ENCODE measurements around the gene LTBP4. TPM values are rescaled to one million over a fixed set of nuclear protein-coding genes. Genes with fewer than 3 reads are reported as not detected.

Gene LTBP4
- total RNA-seq, 1 donor from 2014 or later: 46.9 TPM

- Mint-ChIP-seq H3K36me3 (ENCODE audit: low read depth, unreplicated experiment) (peaks cover 14% of the 10 kb centered on the region), H3K9me3 (ENCODE audit: unreplicated experiment) (no peaks in the 10 kb centered on the region), H3K4me3 (ENCODE audit: unreplicated experiment) (no peak overlapping the region), H3K27me3 (ENCODE audit: low read depth, unreplicated experiment) (no peaks in the 10 kb centered on the region), H3K27ac (ENCODE audit: unreplicated experiment) (no peak overlapping the region), H3K4me1 (ENCODE audit: low read depth, unreplicated experiment) (peaks cover 6% of the 10 kb centered on the region)
- Histone ChIP-seq H3K79me2 (ENCODE audit: insufficient read depth, low read length) (peaks cover 3% of the 10 kb centered on the region), H3K27ac (ENCODE audit: low read depth, low read length) (peak overlapping the region; percentile 34), H4K20me1 (ENCODE audit: insufficient read depth, low read length) (no peaks in the 10 kb centered on the region), H3K4me2 (ENCODE audit: low read length) (no peak overlapping the region), H3K27me3 (ENCODE audit: insufficient read depth, low read length) (no peaks in the 10 kb centered on the region), H3K4me1 (ENCODE audit: insufficient read depth, low read length) (peaks cover 27% of the 10 kb centered on the region), H3K9ac (ENCODE audit: low read length) (no peak overlapping the region), H3K9me3 (ENCODE audit: insufficient read depth, low read depth, low read length) (no peaks in the 10 kb centered on the region), H3K4me3 (ENCODE audit: insufficient read depth, low read depth, low read length) (no peak overlapping the region), H3K36me3 (ENCODE audit: insufficient read depth, low read length) (peaks cover 21% of the 10 kb centered on the region), H2AFZ (ENCODE audit: low read depth, low read length) (no peak overlapping the region)
- TF ChIP-seq CTCF (IDR thresholded peaks at IDR 0.05; ENCODE audit: insufficient read depth, low read depth, low read length) (no peak), EZH2 (IDR thresholded peaks at IDR 0.05; ENCODE audit: insufficient read depth, low read length) (no peak)
- DNase-seq (ENCODE audit: low read depth): no peak
- no peak for FAIRE-seq
Observed at GRCh38 chr19:40619333-40620160, 18.4 kb downstream of the LTBP4 start.

GRCh38 chr19:40620161-40620485, 19.0 kb downstream of the LTBP4 start:
- Histone ChIP-seq H4K20me1 (ENCODE audit: insufficient read depth, low read length) (no peaks in the 10 kb centered on the region), H3K4me1 (ENCODE audit: insufficient read depth, low read length) (peaks cover 23% of the 10 kb centered on the region), H3K9ac (ENCODE audit: low read length) (no peak overlapping the region), H3K79me2 (ENCODE audit: insufficient read depth, low read length) (peaks cover 3% of the 10 kb centered on the region), H3K4me2 (ENCODE audit: low read length) (no peak overlapping the region), H3K36me3 (ENCODE audit: insufficient read depth, low read length) (peaks cover 21% of the 10 kb centered on the region), H3K27ac (ENCODE audit: low read depth, low read length) (peak overlapping the region; percentile 34), H3K27me3 (ENCODE audit: insufficient read depth, low read length) (no peaks in the 10 kb centered on the region), H3K4me3 (ENCODE audit: insufficient read depth, low read depth, low read length) (no peak overlapping the region), H2AFZ (ENCODE audit: low read depth, low read length) (no peak overlapping the region), H3K9me3 (ENCODE audit: insufficient read depth, low read depth, low read length) (no peaks in the 10 kb centered on the region)
- FAIRE-seq (no peak), DNase-seq (ENCODE audit: low read depth) (peak; percentile 43)
- Mint-ChIP-seq H3K36me3 (ENCODE audit: low read depth, unreplicated experiment) (peaks cover 16% of the 10 kb centered on the region), H3K27me3 (ENCODE audit: low read depth, unreplicated experiment) (no peaks in the 10 kb centered on the region), H3K4me1 (ENCODE audit: low read depth, unreplicated experiment) (peaks cover 6% of the 10 kb centered on the region), H3K9me3 (ENCODE audit: unreplicated experiment) (no peaks in the 10 kb centered on the region), H3K27ac (ENCODE audit: unreplicated experiment) (no peak overlapping the region), H3K4me3 (ENCODE audit: unreplicated experiment) (no peak overlapping the region)
- no peak for TF ChIP-seq EZH2 (IDR thresholded peaks at IDR 0.05; ENCODE audit: insufficient read depth, low read length)
- no peak for TF ChIP-seq CTCF (IDR thresholded peaks at IDR 0.05; ENCODE audit: insufficient read depth, low read depth, low read length)

GRCh38 chr19:40621283-40621682, 20.1 kb downstream of the LTBP4 start:
- Histone ChIP-seq H3K4me2 (ENCODE audit: low read length) (no peak overlapping the region), H3K9me3 (ENCODE audit: insufficient read depth, low read depth, low read length) (no peaks in the 10 kb centered on the region), H3K36me3 (ENCODE audit: insufficient read depth, low read length) (peaks cover 24% of the 10 kb centered on the region), H3K79me2 (ENCODE audit: insufficient read depth, low read length) (no peaks in the 10 kb centered on the region), H3K9ac (ENCODE audit: low read length) (no peak overlapping the region), H3K4me3 (ENCODE audit: insufficient read depth, low read depth, low read length) (no peak overlapping the region), H3K27me3 (ENCODE audit: insufficient read depth, low read length) (no peaks in the 10 kb centered on the region), H4K20me1 (ENCODE audit: insufficient read depth, low read length) (no peaks in the 10 kb centered on the region), H2AFZ (ENCODE audit: low read depth, low read length) (no peak overlapping the region), H3K27ac (ENCODE audit: low read depth, low read length) (no peak overlapping the region), H3K4me1 (ENCODE audit: insufficient read depth, low read length) (peaks cover 23% of the 10 kb centered on the region)
- H3K9me3 Mint-ChIP-seq (ENCODE audit: unreplicated experiment): no peaks in the 10 kb centered on the region
- FAIRE-seq (no peak), DNase-seq (ENCODE audit: low read depth) (no peak)
- no peaks in the 10 kb centered on the region for H3K27me3 Mint-ChIP-seq (ENCODE audit: low read depth, unreplicated experiment)
- peaks cover 9% of the 10 kb centered on the region for H3K4me1 Mint-ChIP-seq (ENCODE audit: low read depth, unreplicated experiment)
- TF ChIP-seq CTCF (IDR thresholded peaks at IDR 0.05; ENCODE audit: insufficient read depth, low read depth, low read length): no peak
- TF ChIP-seq EZH2 (IDR thresholded peaks at IDR 0.05; ENCODE audit: insufficient read depth, low read length): no peak
- peak overlapping the region; percentile 69 for H3K27ac Mint-ChIP-seq (ENCODE audit: unreplicated experiment)
- peaks cover 23% of the 10 kb centered on the region for H3K36me3 Mint-ChIP-seq (ENCODE audit: low read depth, unreplicated experiment)
- no peak overlapping the region for H3K4me3 Mint-ChIP-seq (ENCODE audit: unreplicated experiment)

All from astrocyte (in vitro differentiated cells and primary cell).